HepG2 (cell line): ENCODE results near the gene SLC27A3. TPM values are rescaled to one million over a fixed set of nuclear protein-coding genes. Genes with fewer than 3 reads are reported as not detected.

Experiments
- ATAC-seq: fragments of 200-7000 bp; cut with Tn5 transposase; 3 replicates; pipeline ENCODE4 v1.9.1; 2020; ENCODE audit warnings: mild to moderate bottlenecking, moderate library complexity
- BruUV-seq: library from RNA; stranded (reverse); fragments of 400-500 nt; replicated peaks from 2 replicates; lab custom pipeline; 2021; lab: Mats Ljungman, UMichigan
- CTCF ChIA-PET: fragments of 300-600 bp; formaldehyde crosslinking; extraction: SDS; loops from one replicate; lab custom pipeline; 2021; ENCODE audit warnings: low total read pairs, inconsistent platforms, low intra/inter-chr PET ratio; lab: Yijun Ruan, JAX
- POLR2A ChIA-PET: fragments of 350-600 bp; sonication (Branson Sonifier 250); formaldehyde crosslinking; loops from one replicate; lab custom pipeline; 2020; ENCODE audit warnings: antibody characterized with exemption, inconsistent platforms; lab: Yijun Ruan, JAX
- DNase-seq: peaks from one replicate; pipeline ENCODE4 v3.0.0-alpha.2; 2015; ENCODE audit warnings: low spot score
- FAIRE-seq: peaks from 3 replicates; lab custom pipeline; 2011; peaks lifted over from hg19 to GRCh38; lab: Jason Lieb, UNC
- H2AFZ ChIP-seq: one replicate; pipeline ENCODE4 v1.6.1; 2011; ENCODE audit warnings: low read length, inconsistent platforms
- H3K27ac ChIP-seq: fragments of 300-600 bp; 3 replicates; pipeline ENCODE4 v1.8.0; 2011; ENCODE audit warnings: mixed run types, mild to moderate bottlenecking, mixed read lengths, low read length, inconsistent platforms; ENCODE audit not compliant: insufficient read depth; ENCODE audit errors: extremely low read length
- H3K27me3 ChIP-seq, 2 experiments: fragments of 200-600 bp in 1 of 2; 2 replicates in 1 of 2; 3 replicates in 1 of 2; pipeline versions ENCODE4 v1.6.0 to v1.8.0; 2011; ENCODE audit warnings: low read length in 2 of 2, mild to moderate bottlenecking in 2 of 2, moderate library complexity in 2 of 2, inconsistent platforms in 1 of 2; ENCODE audit not compliant: insufficient read depth in 2 of 2, control insufficient read depth in 1 of 2
- H3K36me3 ChIP-seq, 2 experiments: fragments of 200-600 bp in 1 of 2; replicated peaks in 1 of 2; 2 replicates in 1 of 2; 3 replicates in 1 of 2; pipeline versions ENCODE4 v1.5.1 to v1.8.0; 2011; ENCODE audit warnings: low read length in 2 of 2, inconsistent platforms in 1 of 2; ENCODE audit not compliant: insufficient read depth in 2 of 2, control insufficient read depth in 1 of 2
- H3K4me1 ChIP-seq: 2 replicates; pipeline ENCODE4 v1.5.1; 2012; ENCODE audit warnings: low read length, inconsistent platforms; ENCODE audit not compliant: insufficient read depth
- H3K4me2 ChIP-seq: 2 replicates; pipeline ENCODE4 v1.6.0; 2011; ENCODE audit warnings: low read depth, low read length, inconsistent platforms
- H3K4me3 ChIP-seq, 3 experiments: fragments of 200-600 bp in 1 of 3; sonication (generic), shearing (Covaris generic) in 1 of 3; replicated peaks in 1 of 3; 2 replicates each; pipeline ENCODE4 v1.5.1; 2011 to 2016; ENCODE audit warnings: low read length in 3 of 3, inconsistent platforms in 2 of 3, low read depth in 2 of 3, mild to moderate bottlenecking in 2 of 3, control low read depth in 1 of 3, mixed read lengths in 1 of 3; ENCODE audit not compliant: insufficient read depth in 1 of 3
- H3K79me2 ChIP-seq: one replicate; pipeline ENCODE4 v1.6.1; 2011; ENCODE audit warnings: low read length, inconsistent platforms; ENCODE audit not compliant: insufficient read depth
- H3K9ac ChIP-seq: 2 replicates; pipeline ENCODE4 v1.6.0; 2011; ENCODE audit warnings: mild to moderate bottlenecking, low read depth, low read length, inconsistent platforms; ENCODE audit not compliant: insufficient read depth
- H3K9me3 ChIP-seq: 2 replicates; pipeline ENCODE4 v1.5.1; 2012; ENCODE audit warnings: mild to moderate bottlenecking, low read length
- H4K20me1 ChIP-seq: 2 replicates; pipeline ENCODE4 v1.6.0; 2011; ENCODE audit warnings: inconsistent platforms, mild to moderate bottlenecking, low read length, moderate library complexity; ENCODE audit not compliant: insufficient read depth
- ATAD3A ChIP-seq: sonication (generic); formaldehyde crosslinking; IDR thresholded peaks from 2 replicates; pipeline ENCODE4 v1.4.0; 2020; ENCODE audit warnings: missing genetic modification reagents
- FOXO1 ChIP-seq: sonication (generic); formaldehyde crosslinking; IDR thresholded peaks from 2 replicates; pipeline ENCODE4 v1.4.0; 2020; ENCODE audit warnings: missing genetic modification reagents
- KLF6 ChIP-seq: IDR thresholded peaks from 2 replicates; pipeline ENCODE4 v1.8.0; 2016; ENCODE audit warnings: missing biosample characterization, missing genetic modification reagents
- MED13 ChIP-seq: sonication (generic); formaldehyde crosslinking; IDR thresholded peaks from 2 replicates; pipeline ENCODE4 v1.5.0; 2020; ENCODE audit warnings: missing genetic modification reagents
- MIER3 ChIP-seq: IDR thresholded peaks from 2 replicates; pipeline ENCODE4 v1.6.1; 2016; ENCODE audit warnings: missing compliant biosample characterization, borderline replicate concordance
- POLR2G ChIP-seq: fragments of 200-400 bp; formaldehyde crosslinking; IDR thresholded peaks from 2 replicates; pipeline ENCODE4 v1.6.1; 2018; ENCODE audit warnings: mild to moderate bottlenecking, low read depth, low read length, moderate library complexity
- STAG1 ChIP-seq: sonication (generic); formaldehyde crosslinking; IDR thresholded peaks from 2 replicates; pipeline ENCODE4 v1.4.0; 2020; ENCODE audit warnings: missing genetic modification reagents
- ZNF20 ChIP-seq: sonication (generic); formaldehyde crosslinking; IDR thresholded peaks from 2 replicates; pipeline ENCODE4 v1.4.0; 2020; ENCODE audit warnings: mild to moderate bottlenecking, moderate library complexity, missing genetic modification reagents
- ZNF264 ChIP-seq: sonication (generic); formaldehyde crosslinking; IDR thresholded peaks from 2 replicates; pipeline ENCODE4 v1.4.0; 2020; ENCODE audit warnings: missing genetic modification reagents
- WGBS: methylation state at CpG from one replicate; pipeline ENCODE4 v1.1.6; 2017; ENCODE audit warnings: low lambda C conversion rate; 5-methylcytosine and 5-hydroxymethylcytosine counted together
- in situ Hi-C: cut with HindIII; loops from 2 replicates; pipeline ENCODE4 v1.10.0; 2017; ENCODE audit warnings: low pct_unique_long_range_greater_than_20kb; ENCODE audit not compliant: extremely low pct_ligation_motif_present
- intact Hi-C: fragments of 100-400 bp; cut with micrococcal nuclease; formaldehyde crosslinking; loops from one replicate; pipeline ENCODE4 v1.10.0; 2022; ENCODE audit not compliant: unreplicated experiment
- polyA plus RNA-seq, 8 experiments: library from polyadenylated mRNA; depleted of rRNA in 3 of 8; stranded (reverse) in 7 of 8; unstranded in 1 of 8; fragments of >200 nt; fragmentation: Illumina TruSeq in 4 of 8; extraction: Trizol in 4 of 8; gene quantifications; 2 replicates each; pipeline versions ENCODE4 v1.2.1 to v1.2.3, GENCODE V29; 2011 to 2016; ENCODE audit warnings: low read depth in 4 of 8, missing spikeins in 1 of 8, mixed read lengths in 1 of 8; ENCODE audit not compliant: insufficient read depth in 1 of 8
- total RNA-seq, 5 experiments: library from RNA; depleted of rRNA; stranded (reverse); fragments of >200 nt; fragmentation: Illumina TruSeq; extraction: Trizol; gene quantifications; 2 replicates each; pipeline ENCODE4 v1.2.3, GENCODE V29; 2016; ENCODE audit warnings: low read depth in 1 of 5
- TF ChIP-seq, protein P1 (sequence below): sonication (generic); formaldehyde crosslinking; IDR thresholded peaks from 2 replicates; pipeline ENCODE4 v1.4.0; 2020; ENCODE audit warnings: missing genetic modification reagents
- TF ChIP-seq, protein P2 (sequence below): sonication (generic); formaldehyde crosslinking; IDR thresholded peaks from 2 replicates; pipeline ENCODE4 v1.4.0; 2020; ENCODE audit warnings: missing genetic modification reagents
- TF ChIP-seq, protein P3 (sequence below): sonication (generic); formaldehyde crosslinking; IDR thresholded peaks from 2 replicates; pipeline ENCODE4 v1.5.0; 2020; ENCODE audit warnings: mild to moderate bottlenecking, missing genetic modification reagents

Gene SLC27A3
- total and polyA plus RNA-seq, 2 of the 13 experiments (the other 11 are each of a cell fraction or from before 2014, with no cell fraction given): 4.3 to 10.3 TPM

DNA sequence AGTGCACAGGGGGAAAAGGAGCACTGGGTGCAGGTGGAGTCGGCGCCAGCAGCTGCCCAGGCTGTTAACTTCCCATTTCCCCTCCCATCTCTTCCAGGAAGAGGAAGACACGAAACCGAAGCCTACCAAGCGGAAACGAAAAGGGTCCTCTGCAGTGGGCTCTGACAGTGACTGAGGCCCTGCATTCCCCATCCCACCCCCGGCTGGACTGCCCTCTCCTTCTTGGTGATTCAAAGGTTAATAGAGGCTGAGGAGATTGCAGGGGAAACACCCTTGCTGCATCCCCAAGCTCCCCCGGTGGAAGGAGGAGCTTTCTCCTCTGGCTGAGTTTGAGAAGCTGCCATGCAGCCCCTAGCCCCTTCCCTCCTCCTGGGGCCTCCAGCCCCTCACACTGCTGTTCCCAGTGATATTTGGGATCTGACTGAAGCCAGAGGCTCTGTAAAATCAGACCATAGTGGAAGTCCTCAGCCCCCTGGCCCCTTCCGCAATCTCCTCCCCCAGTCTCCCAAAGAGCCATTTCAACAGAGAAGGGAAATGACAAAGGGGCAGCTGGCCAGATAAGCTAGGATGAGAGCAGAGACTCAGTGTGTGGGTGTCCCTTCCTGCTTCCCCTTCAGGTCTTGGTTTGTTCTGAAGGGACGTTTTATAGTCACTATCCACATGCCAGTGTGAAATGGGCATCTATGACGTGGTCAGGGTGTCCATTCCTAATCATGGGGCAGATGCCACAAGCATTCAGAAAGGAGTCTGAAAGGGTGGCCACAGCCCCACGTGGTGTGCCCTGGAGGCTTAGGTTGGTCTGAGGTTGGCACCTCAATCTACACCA is 1.9 kb upstream of the SLC27A3 start:
- in situ Hi-C loops (loop anchor here (5.0 to 10.0 kb wide), 2 partner anchors 96 to 259 kb away; partner anchors contain the start of gene NPR1), intact Hi-C loops (no loop called here)
- H4K20me1 ChIP-seq: no peaks in the 10 kb centered on the region
- WGBS: 91% methylated on average over 11 of the region's 12 CpGs
- H3K36me3 ChIP-seq: peaks cover 6 to 29% of the 10 kb centered on the region in 2 experiments; a peak in 4 of 5 replicates
- DNase-seq (no peak), ATAC-seq (no peak)
- no peaks in the 10 kb centered on the region for H3K79me2 ChIP-seq
- no peak overlapping the region for H3K4me3 ChIP-seq
- H3K9me3 ChIP-seq: no peaks in the 10 kb centered on the region
- no peak overlapping the region for H3K9ac ChIP-seq
- BruUV-seq: no TSS peak
- peaks cover 51% of the 10 kb centered on the region for H3K4me1 ChIP-seq
- no peak for TF ChIP-seq MED13
- TF ChIP-seq, protein P1, sequence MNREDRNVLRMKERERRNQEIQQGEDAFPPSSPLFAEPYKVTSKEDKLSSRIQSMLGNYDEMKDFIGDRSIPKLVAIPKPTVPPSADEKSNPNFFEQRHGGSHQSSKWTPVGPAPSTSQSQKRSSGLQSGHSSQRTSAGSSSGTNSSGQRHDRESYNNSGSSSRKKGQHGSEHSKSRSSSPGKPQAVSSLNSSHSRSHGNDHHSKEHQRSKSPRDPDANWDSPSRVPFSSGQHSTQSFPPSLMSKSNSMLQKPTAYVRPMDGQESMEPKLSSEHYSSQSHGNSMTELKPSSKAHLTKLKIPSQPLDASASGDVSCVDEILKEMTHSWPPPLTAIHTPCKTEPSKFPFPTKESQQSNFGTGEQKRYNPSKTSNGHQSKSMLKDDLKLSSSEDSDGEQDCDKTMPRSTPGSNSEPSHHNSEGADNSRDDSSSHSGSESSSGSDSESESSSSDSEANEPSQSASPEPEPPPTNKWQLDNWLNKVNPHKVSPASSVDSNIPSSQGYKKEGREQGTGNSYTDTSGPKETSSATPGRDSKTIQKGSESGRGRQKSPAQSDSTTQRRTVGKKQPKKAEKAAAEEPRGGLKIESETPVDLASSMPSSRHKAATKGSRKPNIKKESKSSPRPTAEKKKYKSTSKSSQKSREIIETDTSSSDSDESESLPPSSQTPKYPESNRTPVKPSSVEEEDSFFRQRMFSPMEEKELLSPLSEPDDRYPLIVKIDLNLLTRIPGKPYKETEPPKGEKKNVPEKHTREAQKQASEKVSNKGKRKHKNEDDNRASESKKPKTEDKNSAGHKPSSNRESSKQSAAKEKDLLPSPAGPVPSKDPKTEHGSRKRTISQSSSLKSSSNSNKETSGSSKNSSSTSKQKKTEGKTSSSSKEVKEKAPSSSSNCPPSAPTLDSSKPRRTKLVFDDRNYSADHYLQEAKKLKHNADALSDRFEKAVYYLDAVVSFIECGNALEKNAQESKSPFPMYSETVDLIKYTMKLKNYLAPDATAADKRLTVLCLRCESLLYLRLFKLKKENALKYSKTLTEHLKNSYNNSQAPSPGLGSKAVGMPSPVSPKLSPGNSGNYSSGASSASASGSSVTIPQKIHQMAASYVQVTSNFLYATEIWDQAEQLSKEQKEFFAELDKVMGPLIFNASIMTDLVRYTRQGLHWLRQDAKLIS: no peak
- TF ChIP-seq STAG1 (CRISPR knock-in tag): no peak
- no peak for TF ChIP-seq POLR2G
- TF ChIP-seq, protein P2, sequence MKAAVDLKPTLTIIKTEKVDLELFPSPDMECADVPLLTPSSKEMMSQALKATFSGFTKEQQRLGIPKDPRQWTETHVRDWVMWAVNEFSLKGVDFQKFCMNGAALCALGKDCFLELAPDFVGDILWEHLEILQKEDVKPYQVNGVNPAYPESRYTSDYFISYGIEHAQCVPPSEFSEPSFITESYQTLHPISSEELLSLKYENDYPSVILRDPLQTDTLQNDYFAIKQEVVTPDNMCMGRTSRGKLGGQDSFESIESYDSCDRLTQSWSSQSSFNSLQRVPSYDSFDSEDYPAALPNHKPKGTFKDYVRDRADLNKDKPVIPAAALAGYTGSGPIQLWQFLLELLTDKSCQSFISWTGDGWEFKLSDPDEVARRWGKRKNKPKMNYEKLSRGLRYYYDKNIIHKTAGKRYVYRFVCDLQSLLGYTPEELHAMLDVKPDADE (CRISPR knock-in tag): no peak
- no peak for TF ChIP-seq FOXO1 (CRISPR knock-in tag)
- TF ChIP-seq ZNF20 (CRISPR knock-in tag): no peak
- TF ChIP-seq, protein P3, sequence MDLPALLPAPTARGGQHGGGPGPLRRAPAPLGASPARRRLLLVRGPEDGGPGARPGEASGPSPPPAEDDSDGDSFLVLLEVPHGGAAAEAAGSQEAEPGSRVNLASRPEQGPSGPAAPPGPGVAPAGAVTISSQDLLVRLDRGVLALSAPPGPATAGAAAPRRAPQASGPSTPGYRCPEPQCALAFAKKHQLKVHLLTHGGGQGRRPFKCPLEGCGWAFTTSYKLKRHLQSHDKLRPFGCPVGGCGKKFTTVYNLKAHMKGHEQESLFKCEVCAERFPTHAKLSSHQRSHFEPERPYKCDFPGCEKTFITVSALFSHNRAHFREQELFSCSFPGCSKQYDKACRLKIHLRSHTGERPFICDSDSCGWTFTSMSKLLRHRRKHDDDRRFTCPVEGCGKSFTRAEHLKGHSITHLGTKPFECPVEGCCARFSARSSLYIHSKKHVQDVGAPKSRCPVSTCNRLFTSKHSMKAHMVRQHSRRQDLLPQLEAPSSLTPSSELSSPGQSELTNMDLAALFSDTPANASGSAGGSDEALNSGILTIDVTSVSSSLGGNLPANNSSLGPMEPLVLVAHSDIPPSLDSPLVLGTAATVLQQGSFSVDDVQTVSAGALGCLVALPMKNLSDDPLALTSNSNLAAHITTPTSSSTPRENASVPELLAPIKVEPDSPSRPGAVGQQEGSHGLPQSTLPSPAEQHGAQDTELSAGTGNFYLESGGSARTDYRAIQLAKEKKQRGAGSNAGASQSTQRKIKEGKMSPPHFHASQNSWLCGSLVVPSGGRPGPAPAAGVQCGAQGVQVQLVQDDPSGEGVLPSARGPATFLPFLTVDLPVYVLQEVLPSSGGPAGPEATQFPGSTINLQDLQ (CRISPR knock-in tag): no peak
- TF ChIP-seq MIER3 (CRISPR knock-in tag): no peak
- TF ChIP-seq KLF6 (CRISPR knock-in tag): no peak
- TF ChIP-seq ZNF264 (CRISPR knock-in tag): no peak
- TF ChIP-seq ATAD3A: no peak
- TF ChIP-seq, all 625 proteins: peak for 0
- no peaks in the 10 kb centered on the region for H3K27me3 ChIP-seq
- POLR2A ChIA-PET: interaction anchor here (2.6 kb wide), 1 partner anchor 10 kb away, joined by 8 read pairs; no protein-coding TSS in a partner anchor
- no peak for FAIRE-seq
- no peak overlapping the region for H3K27ac ChIP-seq
- H2AFZ ChIP-seq: no peak overlapping the region
- no peak overlapping the region for H3K4me2 ChIP-seq
- CTCF ChIA-PET: no interaction called here
